HepG2 (cell line): ENCODE results near the gene FBH1. TPM values are rescaled to one million over a fixed set of nuclear protein-coding genes. Genes with fewer than 3 reads are reported as not detected.

Source experiments
- FOXK1 ChIP-seq: sonication (generic); formaldehyde crosslinking; IDR thresholded peaks from 2 replicates; pipeline ENCODE4 v1.4.0; 2020; ENCODE audit warnings: low read depth, missing genetic modification reagents, borderline replicate concordance
- FOXK2 ChIP-seq: fragments of 450-650 bp; IDR thresholded peaks from 2 replicates; pipeline ENCODE4 v1.6.1; 2016
- IKZF1 ChIP-seq: fragments of 450-650 bp; IDR thresholded peaks from 2 replicates; pipeline ENCODE4 v1.7.1; 2016
- MTF2 ChIP-seq: sonication (generic); formaldehyde crosslinking; IDR thresholded peaks from 2 replicates; pipeline ENCODE4 v1.5.0; 2020; ENCODE audit warnings: missing genetic modification reagents, borderline replicate concordance
- PLRG1 ChIP-seq: fragments of 450-650 bp; conservative IDR thresholded peaks from 2 replicates; pipeline ENCODE4 v1.6.1; 2016
- SMAD9 ChIP-seq: sonication (generic); formaldehyde crosslinking; IDR thresholded peaks from 2 replicates; pipeline ENCODE4 v1.5.1; 2020; ENCODE audit warnings: mild to moderate bottlenecking, missing genetic modification reagents
- ZKSCAN1 ChIP-seq: fragments of 150-350 bp; IDR thresholded peaks from 2 replicates; pipeline ENCODE4 v1.6.1; 2014; ENCODE audit warnings: low read length
- ZNF124 ChIP-seq: sonication (generic); formaldehyde crosslinking; IDR thresholded peaks from 2 replicates; pipeline ENCODE4 v1.4.0; 2020; ENCODE audit warnings: missing genetic modification reagents
- ZNF547 ChIP-seq: sonication (generic); formaldehyde crosslinking; IDR thresholded peaks from 2 replicates; pipeline ENCODE4 v1.5.1; 2020; ENCODE audit warnings: mild to moderate bottlenecking, missing genetic modification reagents
- ZNF557 ChIP-seq: sonication (generic); formaldehyde crosslinking; IDR thresholded peaks from 2 replicates; pipeline ENCODE4 v1.4.0; 2020; ENCODE audit warnings: missing genetic modification reagents
- ZNF598 ChIP-seq: sonication (generic); formaldehyde crosslinking; IDR thresholded peaks from 2 replicates; pipeline ENCODE4 v1.5.1; 2020; ENCODE audit warnings: mild to moderate bottlenecking, missing genetic modification reagents, borderline replicate concordance
- ZNF619 ChIP-seq: sonication (generic); formaldehyde crosslinking; IDR thresholded peaks from 2 replicates; pipeline ENCODE4 v1.4.0; 2020; ENCODE audit warnings: mild to moderate bottlenecking, missing genetic modification reagents
- ZNF674 ChIP-seq: sonication (generic); formaldehyde crosslinking; IDR thresholded peaks from 2 replicates; pipeline ENCODE4 v1.5.0; 2020; ENCODE audit warnings: low read depth, mild to moderate bottlenecking, missing genetic modification reagents
- ZNF788 ChIP-seq: sonication (generic); formaldehyde crosslinking; IDR thresholded peaks from 2 replicates; pipeline ENCODE4 v1.5.0; 2020; ENCODE audit warnings: mild to moderate bottlenecking, missing genetic modification reagents, borderline replicate concordance
- ZSCAN29 ChIP-seq: sonication (generic); formaldehyde crosslinking; conservative IDR thresholded peaks from 2 replicates; pipeline ENCODE4 v1.4.0; 2020; ENCODE audit warnings: mild to moderate bottlenecking, missing genetic modification reagents
- polyA plus RNA-seq, 8 experiments: library from polyadenylated mRNA; depleted of rRNA in 3 of 8; stranded (reverse) in 7 of 8; unstranded in 1 of 8; fragments of >200 nt; fragmentation: Illumina TruSeq in 4 of 8; extraction: Trizol in 4 of 8; gene quantifications; 2 replicates each; pipeline versions ENCODE4 v1.2.1 to v1.2.3, GENCODE V29; 2011 to 2016; ENCODE audit warnings: low read depth in 4 of 8, missing spikeins in 1 of 8, mixed read lengths in 1 of 8; ENCODE audit not compliant: insufficient read depth in 1 of 8
- total RNA-seq, 5 experiments: library from RNA; depleted of rRNA; stranded (reverse); fragments of >200 nt; fragmentation: Illumina TruSeq; extraction: Trizol; gene quantifications; 2 replicates each; pipeline ENCODE4 v1.2.3, GENCODE V29; 2016; ENCODE audit warnings: low read depth in 1 of 5
- TF ChIP-seq, protein P1 (sequence below): IDR thresholded peaks from 2 replicates; pipeline ENCODE4 v1.6.1; 2016; ENCODE audit warnings: low read depth, control low read depth
- TF ChIP-seq, protein P2 (sequence below): sonication (generic); formaldehyde crosslinking; IDR thresholded peaks from 2 replicates; pipeline ENCODE4 v1.8.0; 2022; ENCODE audit warnings: missing genetic modification reagents, mild to moderate bottlenecking, moderate library complexity, borderline replicate concordance
- TF ChIP-seq, protein P3 (sequence below): sonication (generic); formaldehyde crosslinking; IDR thresholded peaks from 2 replicates; pipeline ENCODE4 v1.4.0; 2020; ENCODE audit warnings: missing genetic modification reagents
- TF ChIP-seq, protein P4 (sequence below): sonication (generic); formaldehyde crosslinking; IDR thresholded peaks from 2 replicates; pipeline ENCODE4 v1.4.0; 2020; ENCODE audit warnings: missing genetic modification reagents
- TF ChIP-seq, protein P5 (sequence below): IDR thresholded peaks from 2 replicates; pipeline ENCODE4 v1.6.1; 2012; ENCODE audit warnings: inconsistent platforms
- TF ChIP-seq, protein P6 (sequence below): sonication (generic); formaldehyde crosslinking; IDR thresholded peaks from 2 replicates; pipeline ENCODE4 v1.4.0; 2020; ENCODE audit warnings: missing genetic modification reagents, borderline replicate concordance

Gene FBH1
- total and polyA plus RNA-seq, 2 of the 13 experiments (the other 11 are each of a cell fraction or from before 2014, with no cell fraction given): 48.8 to 60.3 TPM

DNA sequence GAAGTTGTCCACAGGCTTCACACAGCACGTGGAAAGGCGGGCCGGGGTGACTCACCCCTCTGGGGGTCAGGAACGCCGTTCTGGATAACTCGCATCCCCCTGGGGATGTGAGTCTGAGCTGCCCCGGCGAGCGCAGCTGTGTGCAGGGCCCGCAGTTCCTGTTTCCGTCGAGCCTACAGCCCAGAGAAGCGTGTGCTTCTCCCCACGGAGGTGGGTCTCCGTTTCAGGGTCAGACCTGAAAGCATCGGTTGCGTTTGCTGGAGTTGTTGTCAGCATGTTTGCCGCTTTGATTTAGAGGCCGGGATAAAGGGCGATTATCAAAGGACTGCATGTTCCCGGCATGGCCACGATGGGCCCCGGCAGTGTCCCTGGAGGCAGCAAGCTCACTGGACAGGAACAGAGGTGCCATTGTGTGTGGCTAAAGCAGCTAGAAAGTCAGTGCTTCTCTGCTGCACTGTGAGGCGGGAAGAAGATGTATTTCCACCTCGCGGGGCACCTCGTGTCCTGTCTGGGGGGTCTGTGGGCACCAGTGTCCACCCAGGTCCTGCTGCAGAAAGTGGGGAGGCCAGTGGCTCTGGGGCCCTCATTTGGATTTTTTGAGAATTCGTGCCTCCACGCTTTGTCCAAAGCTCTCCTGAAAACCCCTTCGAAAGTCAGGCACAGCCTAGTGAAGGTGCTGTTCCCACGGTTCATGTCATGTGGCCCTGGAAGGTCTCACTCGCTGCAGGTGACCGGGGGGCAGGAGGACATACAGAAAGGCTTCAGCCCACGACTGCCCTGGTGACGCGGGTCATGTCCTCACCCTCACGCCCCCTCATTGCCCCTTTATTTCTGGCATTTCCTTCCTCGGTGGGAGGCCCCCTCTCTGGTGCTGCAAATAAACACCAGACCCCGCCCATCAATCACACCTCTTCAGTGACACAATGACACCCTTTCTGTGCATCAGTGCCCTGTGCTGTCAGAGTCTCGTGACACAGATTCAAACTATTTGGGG lies 49.4 kb upstream of the FBH1 start (continued):
- TF ChIP-seq, protein P1, sequence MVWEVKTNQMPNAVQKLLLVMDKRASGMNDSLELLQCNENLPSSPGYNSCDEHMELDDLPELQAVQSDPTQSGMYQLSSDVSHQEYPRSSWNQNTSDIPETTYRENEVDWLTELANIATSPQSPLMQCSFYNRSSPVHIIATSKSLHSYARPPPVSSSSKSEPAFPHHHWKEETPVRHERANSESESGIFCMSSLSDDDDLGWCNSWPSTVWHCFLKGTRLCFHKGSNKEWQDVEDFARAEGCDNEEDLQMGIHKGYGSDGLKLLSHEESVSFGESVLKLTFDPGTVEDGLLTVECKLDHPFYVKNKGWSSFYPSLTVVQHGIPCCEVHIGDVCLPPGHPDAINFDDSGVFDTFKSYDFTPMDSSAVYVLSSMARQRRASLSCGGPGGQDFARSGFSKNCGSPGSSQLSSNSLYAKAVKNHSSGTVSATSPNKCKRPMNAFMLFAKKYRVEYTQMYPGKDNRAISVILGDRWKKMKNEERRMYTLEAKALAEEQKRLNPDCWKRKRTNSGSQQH (CRISPR knock-in tag): no peak
- TF ChIP-seq, protein P2, sequence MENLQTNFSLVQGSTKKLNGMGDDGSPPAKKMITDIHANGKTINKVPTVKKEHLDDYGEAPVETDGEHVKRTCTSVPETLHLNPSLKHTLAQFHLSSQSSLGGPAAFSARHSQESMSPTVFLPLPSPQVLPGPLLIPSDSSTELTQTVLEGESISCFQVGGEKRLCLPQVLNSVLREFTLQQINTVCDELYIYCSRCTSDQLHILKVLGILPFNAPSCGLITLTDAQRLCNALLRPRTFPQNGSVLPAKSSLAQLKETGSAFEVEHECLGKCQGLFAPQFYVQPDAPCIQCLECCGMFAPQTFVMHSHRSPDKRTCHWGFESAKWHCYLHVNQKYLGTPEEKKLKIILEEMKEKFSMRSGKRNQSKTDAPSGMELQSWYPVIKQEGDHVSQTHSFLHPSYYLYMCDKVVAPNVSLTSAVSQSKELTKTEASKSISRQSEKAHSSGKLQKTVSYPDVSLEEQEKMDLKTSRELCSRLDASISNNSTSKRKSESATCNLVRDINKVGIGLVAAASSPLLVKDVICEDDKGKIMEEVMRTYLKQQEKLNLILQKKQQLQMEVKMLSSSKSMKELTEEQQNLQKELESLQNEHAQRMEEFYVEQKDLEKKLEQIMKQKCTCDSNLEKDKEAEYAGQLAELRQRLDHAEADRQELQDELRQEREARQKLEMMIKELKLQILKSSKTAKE (CRISPR knock-in tag): 0 out of 2 replicates have a peak, but pooled peaks have one; percentile 32
- no peak for TF ChIP-seq MTF2 (CRISPR knock-in tag)
- no peak for TF ChIP-seq IKZF1
- peak; percentile 25; the same call in 1 of the 2 replicates for TF ChIP-seq ZNF598
- no peak for TF ChIP-seq ZKSCAN1
- peak; percentile 86; the same call in 1 of the 2 replicates for TF ChIP-seq ZNF547 (CRISPR knock-in tag)
- TF ChIP-seq ZNF788 (CRISPR knock-in tag): no peak; the same call in 1 of the 2 replicates
- TF ChIP-seq, protein P3, sequence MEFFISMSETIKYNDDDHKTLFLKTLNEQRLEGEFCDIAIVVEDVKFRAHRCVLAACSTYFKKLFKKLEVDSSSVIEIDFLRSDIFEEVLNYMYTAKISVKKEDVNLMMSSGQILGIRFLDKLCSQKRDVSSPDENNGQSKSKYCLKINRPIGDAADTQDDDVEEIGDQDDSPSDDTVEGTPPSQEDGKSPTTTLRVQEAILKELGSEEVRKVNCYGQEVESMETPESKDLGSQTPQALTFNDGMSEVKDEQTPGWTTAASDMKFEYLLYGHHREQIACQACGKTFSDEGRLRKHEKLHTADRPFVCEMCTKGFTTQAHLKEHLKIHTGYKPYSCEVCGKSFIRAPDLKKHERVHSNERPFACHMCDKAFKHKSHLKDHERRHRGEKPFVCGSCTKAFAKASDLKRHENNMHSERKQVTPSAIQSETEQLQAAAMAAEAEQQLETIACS: no peak
- TF ChIP-seq, protein P4, sequence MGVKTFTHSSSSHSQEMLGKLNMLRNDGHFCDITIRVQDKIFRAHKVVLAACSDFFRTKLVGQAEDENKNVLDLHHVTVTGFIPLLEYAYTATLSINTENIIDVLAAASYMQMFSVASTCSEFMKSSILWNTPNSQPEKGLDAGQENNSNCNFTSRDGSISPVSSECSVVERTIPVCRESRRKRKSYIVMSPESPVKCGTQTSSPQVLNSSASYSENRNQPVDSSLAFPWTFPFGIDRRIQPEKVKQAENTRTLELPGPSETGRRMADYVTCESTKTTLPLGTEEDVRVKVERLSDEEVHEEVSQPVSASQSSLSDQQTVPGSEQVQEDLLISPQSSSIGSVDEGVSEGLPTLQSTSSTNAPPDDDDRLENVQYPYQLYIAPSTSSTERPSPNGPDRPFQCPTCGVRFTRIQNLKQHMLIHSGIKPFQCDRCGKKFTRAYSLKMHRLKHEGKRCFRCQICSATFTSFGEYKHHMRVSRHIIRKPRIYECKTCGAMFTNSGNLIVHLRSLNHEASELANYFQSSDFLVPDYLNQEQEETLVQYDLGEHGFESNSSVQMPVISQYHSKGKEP (CRISPR knock-in tag): no peak
- no peak for TF ChIP-seq ZNF619 (CRISPR knock-in tag)
- 0 out of 2 replicates have a peak, but pooled peaks have one; percentile 48 for TF ChIP-seq ZSCAN29 (CRISPR knock-in tag)
- TF ChIP-seq ZNF124 (CRISPR knock-in tag): no peak
- no peak for TF ChIP-seq ZNF674 (CRISPR knock-in tag)
- TF ChIP-seq, protein P5, sequence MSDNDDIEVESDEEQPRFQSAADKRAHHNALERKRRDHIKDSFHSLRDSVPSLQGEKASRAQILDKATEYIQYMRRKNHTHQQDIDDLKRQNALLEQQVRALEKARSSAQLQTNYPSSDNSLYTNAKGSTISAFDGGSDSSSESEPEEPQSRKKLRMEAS: peak; percentile 62
- no peak for TF ChIP-seq SMAD9 (CRISPR knock-in tag)
- TF ChIP-seq, protein P6, sequence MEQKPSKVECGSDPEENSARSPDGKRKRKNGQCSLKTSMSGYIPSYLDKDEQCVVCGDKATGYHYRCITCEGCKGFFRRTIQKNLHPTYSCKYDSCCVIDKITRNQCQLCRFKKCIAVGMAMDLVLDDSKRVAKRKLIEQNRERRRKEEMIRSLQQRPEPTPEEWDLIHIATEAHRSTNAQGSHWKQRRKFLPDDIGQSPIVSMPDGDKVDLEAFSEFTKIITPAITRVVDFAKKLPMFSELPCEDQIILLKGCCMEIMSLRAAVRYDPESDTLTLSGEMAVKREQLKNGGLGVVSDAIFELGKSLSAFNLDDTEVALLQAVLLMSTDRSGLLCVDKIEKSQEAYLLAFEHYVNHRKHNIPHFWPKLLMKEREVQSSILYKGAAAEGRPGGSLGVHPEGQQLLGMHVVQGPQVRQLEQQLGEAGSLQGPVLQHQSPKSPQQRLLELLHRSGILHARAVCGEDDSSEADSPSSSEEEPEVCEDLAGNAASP: no peak
- no peak for TF ChIP-seq PLRG1
- TF ChIP-seq ZNF557: no peak
- no peak for TF ChIP-seq FOXK2
- TF ChIP-seq FOXK1 (CRISPR knock-in tag): peak; percentile 35; the same call in 1 of the 2 replicates
